D341Med (cell line): ENCODE results near the gene CADM4.
"Not testable (repeated sequence)": the region's sequence is repeated elsewhere in the genome, so short reads cannot be mapped to it uniquely, and the experiment has no call there.

Experiments used
- DNase-seq: peaks from one replicate; pipeline ENCODE4 v3.0.0; 2012; ENCODE audit warnings: low spot score

The CADM4 gene

GRCh38 chr19:43639519-43640423 lies at the start of gene CADM4:
Gene CADM4 (minus strand): TSS chr19:43639850. CDS start chr19:43639790, 60 bp downstream.
- DNase-seq, result peak; percentile 91

GRCh38 chr19:43688059-43688701 lies 48.5 kb upstream of the CADM4 start:
- DNase-seq, result no peak

- no peak for DNase-seq
Observed at GRCh38 chr19:43687660-43687997, 48.0 kb upstream of the CADM4 start.

- DNase-seq, result no peak
Observed at GRCh38 chr19:43684326-43684725, 44.7 kb upstream of the CADM4 start.

- DNase-seq, result no peak
Observed at GRCh38 chr19:43683905-43684304, 44.3 kb upstream of the CADM4 start.

- no peak for DNase-seq
Observed at GRCh38 chr19:43682824-43683661, 43.4 kb upstream of the CADM4 start.

- not testable (repeated sequence) for DNase-seq
Observed at GRCh38 chr19:43682269-43682668, 42.6 kb upstream of the CADM4 start.

GRCh38 chr19:43681821-43682220 lies 42.2 kb upstream of the CADM4 start:
- no peak for DNase-seq

GRCh38 chr19:43678512-43679261 lies 39.0 kb upstream of the CADM4 start:
- no peak for DNase-seq

- DNase-seq, result no peak
Observed at GRCh38 chr19:43675906-43676305, 36.3 kb upstream of the CADM4 start.

GRCh38 chr19:43675269-43675879 lies 35.7 kb upstream of the CADM4 start:
- no peak for DNase-seq

- no peak for DNase-seq
Observed at GRCh38 chr19:43674596-43674995, 34.9 kb upstream of the CADM4 start.

- DNase-seq, result no peak
Observed at GRCh38 chr19:43674183-43674582, 34.5 kb upstream of the CADM4 start.

- DNase-seq, result no peak
Observed at GRCh38 chr19:43673637-43674036, 34.0 kb upstream of the CADM4 start.

GRCh38 chr19:43672061-43672679 lies 32.5 kb upstream of the CADM4 start:
- DNase-seq, result no peak

GRCh38 chr19:43668406-43669109 lies 28.9 kb upstream of the CADM4 start:
- peak; percentile 91 for DNase-seq

GRCh38 chr19:43667876-43668405 lies 28.3 kb upstream of the CADM4 start:
- no peak for DNase-seq

- no peak for DNase-seq
Observed at GRCh38 chr19:43667126-43667875, 27.7 kb upstream of the CADM4 start.

GRCh38 chr19:43664018-43664417 lies 24.4 kb upstream of the CADM4 start:
- no peak for DNase-seq
